Measurements from ENCODE around the gene PNLIPRP1.

The PNLIPRP1 gene

DNA sequence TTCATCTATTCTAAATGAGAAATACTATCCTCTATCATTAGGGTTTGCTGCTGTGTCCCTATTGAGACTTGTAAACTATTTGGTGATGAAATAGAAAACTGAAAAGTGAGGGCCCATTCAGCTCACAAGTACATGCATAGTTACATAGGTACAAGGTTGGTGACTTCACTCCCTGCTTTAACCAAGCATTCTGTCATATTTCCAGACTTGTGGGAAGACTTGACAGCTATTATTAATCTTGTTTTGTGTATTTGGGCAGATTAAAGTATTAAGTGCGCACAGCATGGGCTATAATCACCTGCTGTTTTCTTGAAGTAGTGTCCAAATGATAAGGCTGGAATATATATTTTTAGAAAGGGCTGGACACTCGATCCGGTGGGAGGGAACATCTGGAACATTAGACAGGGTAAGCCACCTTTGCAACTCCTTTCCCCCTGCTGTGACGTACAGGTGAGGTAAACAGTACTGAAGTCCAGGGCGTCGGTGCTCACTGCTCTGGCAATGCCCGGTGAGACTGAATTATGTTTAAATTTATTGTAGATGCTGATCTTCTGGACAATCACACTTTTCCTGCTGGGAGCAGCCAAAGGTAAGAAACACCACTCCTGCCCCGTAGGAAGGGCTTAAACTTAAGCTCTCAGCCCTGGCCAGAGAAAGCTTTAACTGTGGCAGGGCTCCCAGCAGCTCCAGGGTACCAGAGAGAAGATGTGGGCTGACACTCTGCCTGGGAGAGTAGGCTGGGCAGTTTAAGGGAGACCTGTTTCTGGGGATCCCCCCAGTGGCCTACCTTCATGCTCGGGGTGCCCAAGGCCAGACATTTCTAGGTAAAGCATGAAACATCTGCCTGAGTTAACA, at the start of gene PNLIPRP1:
PNLIPRP1 (plus strand) TSS at position 370 of the 855 bp plus-strand sequence; CDS start at position 541, 171 bp downstream.
- no peak for DNase-seq

DNA sequence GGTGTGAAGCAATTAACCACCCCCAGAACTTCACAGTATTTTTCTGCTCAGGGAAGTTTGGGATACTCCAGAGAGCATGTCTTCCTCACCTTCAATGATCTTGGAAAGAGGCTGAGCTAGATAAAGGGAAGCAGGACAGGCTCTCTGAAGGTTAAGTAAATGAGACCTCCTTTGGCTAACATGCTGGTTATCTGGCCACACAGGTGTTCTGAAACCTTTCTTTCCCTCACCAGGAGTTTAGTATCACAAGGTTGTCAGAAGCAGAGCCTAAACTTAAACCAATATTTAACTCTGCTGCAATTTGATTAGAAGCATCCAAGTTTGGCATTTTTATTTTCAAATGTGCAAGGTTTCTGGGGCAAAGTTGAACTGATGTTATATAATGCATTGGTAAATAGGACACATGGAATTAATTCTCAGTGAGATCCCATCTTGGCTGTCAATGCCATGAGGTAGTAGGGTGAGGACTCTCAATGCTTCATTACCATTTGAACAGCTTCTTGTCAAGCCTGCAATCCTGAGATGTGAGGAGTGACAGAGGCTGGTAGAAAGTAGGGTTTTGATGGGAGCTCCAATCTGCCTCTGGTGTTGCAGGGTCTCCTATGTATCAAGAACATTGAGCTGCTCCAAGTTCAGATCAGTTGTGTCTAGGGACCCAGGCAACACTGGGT, 48.6 kb upstream of the PNLIPRP1 start:
- no peak for DNase-seq

DNA sequence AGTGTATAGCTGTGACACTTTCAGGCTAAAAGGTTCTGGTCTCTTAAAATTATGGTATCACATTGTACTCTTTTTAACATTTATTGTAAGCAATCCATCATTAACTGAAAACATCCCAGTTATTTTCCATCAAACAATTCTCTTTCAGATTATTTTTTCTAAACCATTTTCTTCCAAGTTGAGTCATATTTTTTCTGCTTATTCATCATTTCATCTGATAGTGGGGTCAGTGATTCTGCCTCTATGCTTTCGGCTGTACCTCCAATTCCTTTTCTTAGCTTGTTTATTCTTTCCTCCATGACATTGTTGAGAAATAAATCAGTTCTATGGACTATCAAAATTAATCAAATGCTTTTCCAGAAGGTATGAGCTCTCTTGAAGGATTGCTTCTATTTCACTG, 45.6 kb upstream of the PNLIPRP1 start:
- no peak for DNase-seq

DNA sequence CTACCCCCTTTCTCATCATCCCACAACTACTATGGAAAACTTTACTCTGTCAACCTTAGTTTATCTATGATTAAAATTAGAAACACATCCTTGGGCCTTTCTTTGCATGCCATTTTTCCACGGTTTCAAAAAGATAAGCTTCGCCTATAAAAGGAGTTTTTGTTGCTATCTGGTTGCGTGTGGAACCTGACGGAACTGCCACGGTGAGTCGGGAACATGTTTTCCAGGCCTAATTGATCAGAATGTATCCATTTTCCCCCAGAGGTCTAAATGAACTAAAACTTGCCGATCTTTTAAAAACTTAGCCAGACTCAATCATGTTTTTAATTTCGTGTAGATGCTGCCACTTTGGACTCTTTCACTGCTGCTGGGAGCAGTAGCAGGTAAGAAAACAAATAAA, 45.0 kb upstream of the PNLIPRP1 start, which contains the start of gene PNLIP:
PNLIP (plus strand) TSS at position 176 of the 400 bp plus-strand sequence; CDS start at position 338, 162 bp downstream.
- no peak for DNase-seq

DNA sequence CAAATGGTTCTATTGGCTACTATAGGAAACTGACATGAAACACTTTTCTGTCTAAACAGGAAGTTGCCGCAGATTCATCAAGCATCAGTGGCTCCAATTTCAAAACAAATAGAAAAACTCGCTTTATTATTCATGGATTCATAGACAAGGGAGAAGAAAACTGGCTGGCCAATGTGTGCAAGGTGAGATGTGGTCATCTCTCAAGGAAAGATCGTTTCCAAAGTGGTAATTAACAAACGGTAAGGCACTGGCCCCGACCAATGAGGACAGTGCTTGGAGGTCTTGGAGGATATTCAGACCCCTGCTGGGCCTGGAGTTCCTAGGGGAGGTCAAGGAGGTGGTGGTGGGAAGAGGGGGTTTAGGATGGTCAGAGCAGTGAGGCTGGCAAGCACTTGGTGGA, 42.5 kb upstream of the PNLIPRP1 start:
- no peak for DNase-seq

DNA sequence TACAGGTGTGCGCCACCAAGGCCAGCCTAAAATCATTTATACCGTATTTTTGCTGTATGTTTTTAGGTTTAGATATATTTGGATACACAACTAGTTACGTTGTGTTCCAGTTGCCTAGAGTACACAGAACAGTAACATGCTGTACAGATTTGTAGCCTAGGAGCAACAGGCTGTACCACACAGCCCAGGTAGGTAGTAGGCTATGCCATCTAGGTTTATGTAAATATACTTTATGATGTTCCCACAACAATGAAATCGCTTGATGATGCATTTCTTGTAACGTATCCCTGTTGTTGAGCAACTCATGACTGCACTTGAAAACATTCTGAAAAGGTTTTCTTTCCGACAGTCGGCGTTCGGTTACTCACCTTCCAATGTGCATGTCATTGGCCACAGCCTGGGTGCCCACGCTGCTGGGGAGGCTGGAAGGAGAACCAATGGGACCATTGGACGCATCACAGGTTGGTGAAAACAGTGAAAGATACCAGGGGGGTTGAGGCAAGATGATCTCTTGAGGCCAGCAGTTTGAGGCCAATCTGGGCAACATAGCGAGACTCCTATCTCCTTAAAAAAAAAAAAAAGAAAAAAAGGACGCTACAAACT, 37.3 kb upstream of the PNLIPRP1 start:
- DNase-seq, result no peak

DNA sequence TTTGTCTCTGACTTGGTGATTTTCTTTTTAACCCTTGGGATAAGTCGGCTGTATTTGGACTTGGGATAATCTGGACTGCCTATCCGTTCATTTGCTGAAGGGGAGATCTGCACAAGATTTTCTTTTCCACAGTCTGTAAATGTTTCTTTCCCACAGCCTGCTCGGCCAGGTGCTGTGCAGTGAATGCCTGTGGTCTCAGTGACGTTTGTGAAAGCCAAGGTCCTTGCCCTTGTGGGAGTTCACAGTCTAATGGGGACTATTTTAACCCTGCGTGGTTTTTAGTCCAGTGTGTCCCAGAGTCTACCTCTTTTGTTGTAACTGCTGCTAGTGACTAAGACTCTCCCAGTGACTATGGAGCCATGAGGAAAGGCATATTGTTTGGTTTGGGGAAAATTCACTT, 36.1 kb upstream of the PNLIPRP1 start:
- DNase-seq, result no peak

DNA sequence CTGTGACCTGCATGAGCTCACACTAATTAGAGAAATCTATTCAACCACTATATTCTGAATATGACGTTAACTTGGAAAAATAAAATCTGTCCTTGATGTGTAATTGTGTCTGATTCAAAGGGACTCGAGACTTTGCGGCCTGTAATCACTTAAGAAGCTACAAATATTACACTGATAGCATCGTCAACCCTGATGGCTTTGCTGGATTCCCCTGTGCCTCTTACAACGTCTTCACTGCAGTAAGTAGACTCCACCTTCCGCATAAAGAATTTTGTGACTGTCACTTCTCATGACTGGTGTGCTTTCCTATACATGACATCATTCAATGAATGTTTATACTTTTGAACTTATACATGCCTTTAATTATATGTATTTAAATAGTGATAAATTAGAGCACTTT, 34.9 kb upstream of the PNLIPRP1 start:
- DNase-seq, result no peak

DNA sequence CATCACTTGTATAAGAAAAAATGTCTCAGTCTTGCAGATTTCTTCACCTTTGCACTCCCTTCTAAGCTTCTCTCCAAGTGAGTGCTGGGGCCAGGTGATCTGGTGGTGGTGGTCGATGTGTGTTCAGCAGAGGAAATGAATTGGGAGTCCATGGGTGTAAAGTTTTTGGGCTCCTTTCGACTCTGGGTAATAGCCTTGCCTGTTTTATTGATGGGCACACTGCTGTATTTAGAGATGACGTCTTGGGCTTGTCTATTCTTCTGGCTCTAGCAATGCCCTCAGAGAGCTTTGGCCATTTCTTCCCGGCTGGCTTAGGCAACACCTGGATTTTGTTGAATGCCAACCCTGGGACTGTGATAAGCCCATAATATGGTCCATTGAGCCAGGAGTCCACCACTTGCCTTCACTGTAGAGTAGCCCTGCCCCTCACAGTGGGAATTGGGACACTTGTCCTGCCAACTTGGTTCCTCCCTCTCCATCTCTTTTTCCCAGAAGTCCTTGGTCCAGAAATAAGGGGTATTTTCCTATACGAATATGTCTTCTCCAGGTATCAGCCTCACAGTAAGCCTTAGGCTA, 33.4 kb upstream of the PNLIPRP1 start:
- DNase-seq, result no peak

DNA sequence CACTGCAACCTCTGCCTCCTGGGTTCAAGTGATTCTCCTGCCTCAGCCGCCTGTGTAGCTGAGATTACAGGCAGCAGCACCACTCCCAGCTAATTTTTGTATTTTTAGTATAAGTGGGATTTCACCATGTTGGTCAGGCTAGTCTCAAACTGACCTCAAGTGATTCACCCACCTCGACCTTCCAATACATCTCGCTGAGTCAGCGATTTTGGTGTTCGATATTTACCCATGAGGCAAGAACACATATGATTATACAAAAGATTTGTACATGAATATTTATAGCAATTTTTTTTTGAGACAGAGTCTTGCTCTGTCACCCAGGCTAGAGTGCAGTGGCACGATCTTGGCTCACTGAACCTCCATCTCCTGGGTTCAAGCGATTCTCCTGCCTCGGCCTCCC, 25.2 kb upstream of the PNLIPRP1 start:
- DNase-seq, result no peak

DNA sequence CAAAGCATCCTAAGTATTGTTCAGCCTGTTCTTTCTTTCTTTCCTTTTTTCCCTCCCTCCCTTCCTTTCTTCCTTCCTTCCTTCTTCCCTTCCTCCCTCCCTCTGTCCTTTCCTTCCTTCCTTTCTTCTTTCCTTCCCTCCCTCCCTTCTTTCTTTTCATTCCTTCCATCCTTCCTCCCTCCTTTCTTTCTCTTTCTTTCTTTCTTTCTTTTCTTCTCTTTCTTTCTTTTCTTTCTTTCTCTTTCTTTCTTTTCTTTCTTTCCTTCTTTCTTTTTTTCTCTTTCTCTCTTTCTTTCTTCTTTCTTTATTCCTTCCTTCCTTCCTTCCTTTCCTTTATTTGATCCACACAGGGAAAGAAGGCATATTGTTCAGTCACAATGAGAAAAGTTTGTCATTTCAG, 23.8 kb upstream of the PNLIPRP1 start:
- no peak for DNase-seq

DNA sequence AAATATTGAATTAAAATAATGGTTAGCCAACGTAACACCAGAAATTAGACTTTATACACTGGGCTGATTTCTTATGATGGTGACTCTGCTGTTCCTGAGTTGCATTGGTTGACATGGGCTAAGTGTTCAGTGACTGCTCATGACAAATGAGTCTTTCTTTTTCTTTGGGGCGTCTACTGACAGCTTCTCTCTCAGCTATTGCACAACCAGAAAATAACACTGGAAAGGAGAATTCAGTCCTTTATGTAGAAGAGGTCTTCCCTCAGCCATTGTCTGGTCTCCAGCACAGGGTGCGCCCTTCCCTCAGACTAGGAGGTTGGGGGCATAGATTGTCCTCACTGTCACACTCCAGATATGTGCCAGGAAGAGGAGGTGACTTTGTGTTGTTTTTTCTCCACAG, 23.4 kb upstream of the PNLIPRP1 start:
- no peak for DNase-seq

DNA sequence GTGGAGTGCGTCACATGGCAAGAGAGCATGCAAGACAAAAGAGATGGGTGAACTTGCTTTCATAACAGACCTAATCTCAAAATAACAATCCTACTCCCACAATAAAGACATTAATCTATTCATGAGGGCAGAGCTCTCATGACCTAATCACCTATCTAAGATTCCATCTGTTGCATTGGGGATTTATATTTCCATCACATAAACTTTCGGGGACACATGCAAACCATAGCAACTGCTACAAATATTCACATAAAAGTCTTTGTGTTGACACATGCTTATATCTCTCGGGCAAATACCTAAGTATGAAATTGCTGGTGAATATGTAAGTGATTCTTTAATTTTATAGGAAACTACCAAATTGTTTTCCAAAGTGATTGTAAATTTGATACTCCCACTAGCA, 16.0 kb upstream of the PNLIPRP1 start:
- no peak for DNase-seq

DNA sequence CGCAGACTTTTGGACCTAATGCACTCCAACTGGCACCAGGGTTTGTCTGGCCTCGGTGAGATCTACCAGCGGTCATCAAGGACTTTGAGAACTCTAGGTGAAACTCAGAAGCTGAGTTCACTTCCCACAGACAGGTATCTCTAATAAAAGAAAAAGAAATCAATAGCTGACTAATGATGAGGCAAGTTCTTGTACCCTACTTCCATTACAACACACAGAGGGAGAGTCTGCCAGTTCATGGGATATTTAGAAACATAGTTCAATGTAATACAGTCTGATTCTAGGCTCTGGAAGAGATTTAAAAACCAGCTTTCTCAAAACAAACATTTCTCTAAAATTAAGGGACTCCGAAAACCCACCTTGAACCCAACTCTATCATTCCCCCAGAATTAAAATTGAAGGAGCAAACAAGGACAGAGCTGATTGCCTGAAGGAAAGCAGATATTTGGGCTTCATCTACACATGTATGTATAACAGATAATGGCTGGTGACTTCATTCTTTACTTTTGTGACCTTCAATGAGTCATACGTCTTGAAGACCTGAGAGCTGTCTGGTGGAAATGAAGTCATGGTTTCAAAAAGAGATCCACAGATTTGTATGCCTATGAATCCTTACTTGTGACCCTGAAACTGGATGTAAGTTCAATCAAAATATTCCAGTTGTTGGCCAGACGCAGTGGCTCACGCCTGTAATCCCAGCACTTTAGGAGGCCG, 2.7 kb upstream of the PNLIPRP1 start:
- no peak for DNase-seq

DNA sequence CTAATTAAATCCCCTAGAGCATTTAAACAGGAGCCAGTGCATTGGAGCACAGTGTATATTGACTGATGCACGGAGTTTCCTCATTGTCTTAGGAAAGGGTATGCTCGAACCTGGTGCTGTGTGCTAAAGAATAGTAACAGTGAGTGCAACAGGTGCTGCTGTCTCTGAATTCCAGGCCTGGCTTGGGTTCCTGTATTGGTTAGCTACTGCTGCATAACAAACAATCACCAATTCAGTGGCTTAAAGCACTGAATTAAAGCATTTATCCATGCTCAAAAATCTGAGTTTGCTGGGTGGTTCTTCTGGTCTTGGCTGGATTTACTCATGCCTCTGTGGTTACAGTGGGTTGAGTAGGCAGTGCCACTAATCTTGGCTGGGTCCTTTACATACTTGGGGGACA, 1.8 kb upstream of the PNLIPRP1 start:
- DNase-seq, result no peak

DNA sequence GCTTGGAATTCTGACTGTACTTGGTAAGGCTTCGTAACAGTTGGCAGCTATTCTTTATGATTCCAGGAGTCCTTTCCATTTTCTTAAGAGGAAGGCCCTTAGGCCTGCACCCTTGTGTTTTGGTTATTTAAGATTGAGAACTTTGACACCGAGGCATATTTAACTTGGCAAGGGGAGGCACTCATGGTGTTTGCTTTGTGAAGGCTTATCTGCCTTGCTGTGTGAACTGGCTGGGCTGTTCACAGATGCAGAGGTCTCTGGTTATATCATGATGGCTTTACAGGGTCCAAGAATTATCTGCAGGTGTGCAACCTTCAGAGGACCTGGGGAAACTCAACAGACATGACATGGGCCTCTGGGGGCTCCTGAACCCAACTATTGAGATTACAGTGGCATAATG, 833 bp upstream of the PNLIPRP1 start:
- DNase-seq, result no peak

DNA sequence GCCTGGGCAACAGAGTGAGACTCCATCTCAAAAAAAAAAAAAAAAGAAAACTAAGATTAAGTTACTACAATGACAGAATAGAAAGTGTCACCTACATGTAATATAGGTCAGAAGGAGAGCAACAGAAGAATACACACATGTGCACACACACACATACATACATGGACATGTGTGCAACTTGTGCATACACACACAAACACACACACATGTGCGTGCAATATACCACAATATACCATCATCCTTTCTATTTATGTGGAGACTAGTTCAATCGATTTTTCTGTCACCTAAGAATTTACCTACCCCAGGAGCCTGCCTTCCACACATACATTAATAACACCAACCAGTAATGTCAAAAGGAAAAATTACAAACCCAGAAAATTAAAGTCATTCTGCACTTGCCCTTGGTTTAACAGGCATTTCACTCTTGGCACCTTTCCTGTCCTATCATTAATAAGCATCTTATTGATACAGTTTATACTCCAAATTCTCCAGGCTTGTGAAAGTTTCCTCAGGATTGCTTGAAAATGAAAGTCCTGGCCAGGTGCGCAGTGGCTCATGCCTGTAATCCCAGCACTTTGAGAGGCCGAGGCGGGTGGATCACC, 2.5 kb downstream of the PNLIPRP1 start:
- no peak for DNase-seq

DNA sequence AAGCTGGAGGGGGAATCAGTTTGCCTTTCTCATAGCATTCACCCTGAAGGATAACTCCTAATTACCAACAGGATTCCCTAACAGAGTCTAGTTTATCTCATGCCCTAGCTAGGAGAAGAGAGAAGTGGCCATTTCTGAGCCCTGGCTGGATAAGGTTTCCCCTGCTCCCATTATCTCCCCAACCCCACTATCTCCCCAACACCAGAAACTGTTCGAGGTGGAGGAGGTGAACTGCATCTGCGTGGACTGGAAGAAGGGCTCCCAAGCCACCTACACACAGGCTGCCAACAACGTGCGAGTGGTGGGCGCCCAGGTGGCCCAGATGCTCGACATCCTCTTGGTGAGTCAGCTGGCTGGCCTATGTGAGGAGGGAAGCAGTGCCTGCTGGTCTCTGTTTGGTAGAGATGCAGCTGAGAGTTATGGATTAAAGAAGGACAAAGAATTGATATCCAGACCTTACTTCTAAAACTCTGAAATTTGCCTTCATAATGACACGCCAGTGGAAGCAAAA, 3.8 kb downstream of the PNLIPRP1 start:
- DNase-seq, result no peak

DNA sequence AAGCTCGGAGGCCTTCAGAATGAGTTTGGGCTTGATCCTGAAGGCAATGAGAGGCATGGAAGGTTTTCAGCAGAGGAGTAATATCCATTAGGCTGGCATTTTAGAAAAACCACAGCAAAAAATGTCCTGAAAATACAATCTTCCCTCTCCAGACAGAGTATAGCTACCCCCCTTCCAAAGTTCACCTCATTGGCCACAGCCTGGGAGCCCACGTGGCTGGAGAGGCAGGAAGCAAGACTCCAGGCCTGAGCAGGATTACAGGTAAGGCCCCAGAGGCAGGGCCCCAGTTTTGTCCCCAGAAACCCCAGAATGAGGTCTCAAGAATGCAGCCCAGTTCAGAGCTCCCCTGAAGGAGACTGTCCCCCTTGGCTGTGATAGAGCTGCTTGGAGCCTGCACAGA, 5.3 kb downstream of the PNLIPRP1 start:
- DNase-seq, result no peak

DNA sequence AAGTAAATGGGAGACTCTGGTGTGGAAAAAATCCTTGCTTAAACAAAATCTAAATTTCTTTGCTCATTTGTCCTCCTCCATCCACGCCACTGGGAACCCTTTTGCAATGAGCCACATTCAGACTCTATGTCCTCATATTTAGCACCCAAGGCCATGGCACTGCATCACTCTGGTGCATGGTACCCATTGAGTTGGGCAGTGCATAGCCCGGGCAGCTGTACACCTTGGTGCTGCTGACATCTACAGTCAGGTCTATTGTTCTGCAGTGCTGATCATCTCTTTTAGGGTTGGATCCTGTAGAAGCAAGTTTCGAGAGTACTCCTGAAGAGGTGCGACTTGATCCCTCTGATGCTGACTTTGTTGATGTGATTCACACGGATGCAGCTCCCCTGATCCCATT, 6.8 kb downstream of the PNLIPRP1 start:
- no peak for DNase-seq

DNA sequence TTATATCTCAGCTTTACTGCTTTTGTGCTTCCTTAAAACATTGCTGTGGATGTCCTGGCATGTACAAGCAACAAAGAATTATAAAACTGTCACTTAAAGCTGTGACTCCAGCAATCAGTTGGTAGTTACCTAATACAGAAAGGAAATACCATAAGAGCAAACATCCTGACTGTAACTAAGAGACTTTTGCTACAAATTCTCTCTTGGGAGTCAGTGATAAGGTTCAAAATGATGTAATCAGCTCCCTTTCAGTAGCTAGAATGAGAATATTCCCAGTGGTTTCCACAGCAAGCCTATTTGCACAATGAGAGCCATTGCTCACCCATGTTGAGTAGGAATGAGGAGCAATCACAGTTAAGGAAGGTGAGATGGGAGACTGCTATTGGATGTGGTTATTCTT, 7.6 kb downstream of the PNLIPRP1 start:
- no peak for DNase-seq

DNA sequence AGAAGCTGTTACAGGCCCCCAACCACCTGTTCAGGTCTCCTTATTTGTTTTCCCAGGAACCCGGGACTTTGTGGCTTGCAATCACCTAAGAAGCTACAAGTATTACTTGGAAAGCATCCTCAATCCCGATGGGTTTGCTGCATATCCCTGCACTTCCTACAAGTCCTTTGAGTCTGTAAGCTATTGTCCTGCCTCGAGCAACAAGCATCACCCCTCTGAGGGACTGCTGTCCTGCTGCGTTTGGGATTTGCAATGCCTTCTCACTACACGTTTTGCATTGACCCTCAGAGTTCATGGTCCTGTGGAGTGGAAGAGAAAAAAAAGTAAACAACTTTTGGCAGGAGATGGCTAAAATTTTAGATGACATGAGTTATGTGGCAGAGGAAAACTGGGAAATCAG, 9.2 kb downstream of the PNLIPRP1 start:
- no peak for DNase-seq

Measured in DMS 273 treated with DMSO at 0.1 percent for 48 hours (cell line).